CMK (cell line): Measurements from ENCODE around the gene HIPK4.

ENCODE experiments used
- DNase-seq: peaks from one replicate; pipeline ENCODE4 v3.0.0-alpha.2; 2010; ENCODE audit warnings: low read depth

Gene HIPK4

GRCh38 chr19:40365613-40366401 lies 24.2 kb downstream of the HIPK4 start:
- peak; percentile 80 for DNase-seq

DNA sequence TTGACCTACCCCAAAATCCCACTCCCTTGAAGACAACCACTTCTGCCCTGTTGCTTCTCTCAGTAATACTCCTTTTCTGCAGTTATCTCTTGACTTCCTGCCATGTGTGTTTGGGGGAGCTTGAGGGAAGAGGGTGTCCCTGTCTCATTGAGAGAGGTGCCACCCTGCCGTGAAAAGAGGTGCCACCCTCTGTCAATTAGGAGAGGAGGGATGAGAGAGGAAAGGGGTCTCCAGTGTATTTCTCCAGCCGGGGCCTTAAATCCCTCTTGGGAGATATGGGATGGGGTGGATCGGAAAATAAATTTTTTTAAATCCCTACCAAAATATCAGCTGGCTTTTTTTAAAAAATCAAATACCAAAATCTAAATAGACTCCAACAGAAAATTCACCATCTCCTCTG lies 25.0 kb downstream of the HIPK4 start:
- no peak for DNase-seq

GRCh38 chr19:40363069-40363468 lies 26.9 kb downstream of the HIPK4 start:
- peak; percentile 46 for DNase-seq

- DNase-seq: no peak
Measured at GRCh38 chr19:40362160-40362559, 27.8 kb downstream of the HIPK4 start.

- DNase-seq: no peak
Measured at GRCh38 chr19:40360708-40361241, 29.2 kb downstream of the HIPK4 start.

GRCh38 chr19:40360020-40360707 lies 29.8 kb downstream of the HIPK4 start:
- DNase-seq: no peak

DNA sequence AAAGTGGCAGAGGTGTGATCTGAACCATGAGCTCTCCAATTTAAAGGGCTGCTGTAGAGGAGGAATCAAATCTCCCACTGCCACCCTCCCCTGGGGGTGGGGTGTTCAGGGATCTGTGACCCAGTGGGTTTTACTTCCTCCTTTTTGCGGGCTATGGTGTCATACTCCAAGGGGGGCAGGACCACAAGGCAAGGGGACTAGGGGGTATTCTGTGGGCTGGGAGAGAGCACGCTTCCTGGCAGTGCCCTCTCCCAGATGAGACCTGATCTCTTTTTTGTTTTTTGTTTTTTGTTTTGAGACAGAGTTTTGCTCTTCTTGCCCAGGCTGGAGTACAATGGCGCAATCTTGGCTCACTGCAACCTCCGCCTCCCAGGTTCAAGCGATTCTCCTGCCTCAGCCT lies 31.2 kb downstream of the HIPK4 start:
- no peak for DNase-seq

GRCh38 chr19:40357640-40358039 lies 32.3 kb downstream of the HIPK4 start:
- no peak for DNase-seq

GRCh38 chr19:40356681-40357595 lies 33.0 kb downstream of the HIPK4 start:
- no peak for DNase-seq

GRCh38 chr19:40355975-40356680 lies 33.9 kb downstream of the HIPK4 start:
- no peak for DNase-seq

DNA sequence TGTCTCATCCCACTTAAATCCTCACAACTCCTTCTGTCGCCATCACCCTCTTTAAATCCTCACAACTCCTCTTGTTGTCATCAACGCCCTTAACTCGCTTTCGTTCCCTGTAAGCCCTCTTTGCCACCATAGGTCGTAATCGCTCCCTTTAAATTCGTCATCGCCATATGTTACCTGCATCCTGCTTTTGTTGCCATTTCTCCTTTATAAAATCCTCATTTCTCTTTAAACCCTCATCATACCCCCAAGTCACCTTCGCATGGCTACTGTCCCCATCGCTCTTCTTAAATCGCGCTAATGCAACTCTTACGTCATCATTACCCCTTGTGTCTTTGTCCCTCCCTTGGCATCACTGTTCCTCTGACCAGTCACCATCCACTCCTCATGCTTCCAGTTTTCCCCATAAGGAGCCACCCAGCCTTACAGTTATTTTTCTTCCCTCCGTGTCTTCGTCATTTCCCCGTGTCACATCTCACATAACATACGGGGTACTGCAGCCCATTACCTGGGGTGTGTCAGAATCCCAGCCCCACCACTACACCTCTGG lies 40.9 kb downstream of the HIPK4 start:
- DNase-seq: peak; percentile 41

DNA sequence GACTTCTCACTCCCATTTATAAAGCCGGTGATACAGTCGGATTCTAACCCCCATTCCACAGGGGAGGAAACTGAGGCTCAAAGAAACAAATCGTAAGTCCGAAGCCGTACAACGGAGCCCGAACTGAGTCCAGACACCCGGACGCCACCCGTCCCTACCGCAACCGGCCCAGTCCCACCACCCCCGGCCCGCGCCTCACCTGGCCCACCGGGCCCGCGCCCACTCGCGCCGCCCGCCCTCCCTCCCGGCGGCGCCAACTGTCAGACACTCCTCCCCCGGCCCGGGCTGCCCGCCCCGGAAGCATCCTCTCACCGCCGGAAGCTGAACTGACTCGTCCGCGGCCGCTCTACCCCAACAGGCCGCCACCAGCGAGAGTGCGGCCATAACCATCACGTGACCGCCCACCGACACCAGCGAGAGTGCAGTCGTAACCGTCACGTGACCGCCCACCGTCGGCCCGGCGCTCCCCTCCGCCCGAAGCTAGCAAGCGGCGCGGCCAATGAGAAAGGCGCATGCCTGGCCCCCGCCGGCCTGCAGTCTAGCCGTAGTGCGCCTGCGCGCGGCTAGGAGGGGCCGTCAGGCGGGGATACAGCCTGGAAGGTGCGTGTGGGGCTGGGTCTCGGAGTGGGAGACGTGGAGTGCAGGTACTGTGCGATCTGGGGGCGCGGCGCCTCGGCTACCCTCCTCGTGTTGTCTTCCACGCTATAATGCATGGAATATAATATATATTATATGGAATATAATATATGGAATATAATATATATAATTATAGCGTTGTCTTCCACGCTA lies 41.7 kb downstream of the HIPK4 start, which contains the start of the genes C19orf47 and PLD3:
C19orf47 (minus strand) TSS at position 273 of the 789 bp plus-strand sequence. CDS start 6,540 bp downstream, outside the sequence.
PLD3 (plus strand) TSS at position 571 of the 789 bp plus-strand sequence. CDS start 17,789 bp downstream, outside the sequence.
- peak; percentile 98 for DNase-seq

DNA sequence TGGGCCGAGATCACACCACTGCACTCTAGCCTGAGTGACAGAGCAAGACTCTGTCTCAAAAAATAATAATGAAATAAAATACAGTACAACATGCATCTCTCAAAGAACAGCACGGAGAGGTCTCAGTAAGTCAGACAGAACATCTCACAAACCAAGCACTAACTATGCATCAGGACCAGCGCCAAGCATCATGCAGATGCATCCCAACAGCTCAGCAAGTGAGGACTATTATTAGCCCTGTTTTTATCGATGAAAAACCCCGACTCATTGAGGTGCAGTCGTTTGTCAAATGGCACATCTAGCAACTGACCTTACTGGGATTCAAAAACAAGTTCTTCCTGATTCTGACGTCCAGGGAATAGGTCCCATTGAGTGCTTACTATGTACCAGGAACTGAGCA lies 45.6 kb downstream of the HIPK4 start:
- DNase-seq: no peak

GRCh38 chr19:40342644-40343311 lies 47.2 kb downstream of the HIPK4 start:
- no peak for DNase-seq

DNA sequence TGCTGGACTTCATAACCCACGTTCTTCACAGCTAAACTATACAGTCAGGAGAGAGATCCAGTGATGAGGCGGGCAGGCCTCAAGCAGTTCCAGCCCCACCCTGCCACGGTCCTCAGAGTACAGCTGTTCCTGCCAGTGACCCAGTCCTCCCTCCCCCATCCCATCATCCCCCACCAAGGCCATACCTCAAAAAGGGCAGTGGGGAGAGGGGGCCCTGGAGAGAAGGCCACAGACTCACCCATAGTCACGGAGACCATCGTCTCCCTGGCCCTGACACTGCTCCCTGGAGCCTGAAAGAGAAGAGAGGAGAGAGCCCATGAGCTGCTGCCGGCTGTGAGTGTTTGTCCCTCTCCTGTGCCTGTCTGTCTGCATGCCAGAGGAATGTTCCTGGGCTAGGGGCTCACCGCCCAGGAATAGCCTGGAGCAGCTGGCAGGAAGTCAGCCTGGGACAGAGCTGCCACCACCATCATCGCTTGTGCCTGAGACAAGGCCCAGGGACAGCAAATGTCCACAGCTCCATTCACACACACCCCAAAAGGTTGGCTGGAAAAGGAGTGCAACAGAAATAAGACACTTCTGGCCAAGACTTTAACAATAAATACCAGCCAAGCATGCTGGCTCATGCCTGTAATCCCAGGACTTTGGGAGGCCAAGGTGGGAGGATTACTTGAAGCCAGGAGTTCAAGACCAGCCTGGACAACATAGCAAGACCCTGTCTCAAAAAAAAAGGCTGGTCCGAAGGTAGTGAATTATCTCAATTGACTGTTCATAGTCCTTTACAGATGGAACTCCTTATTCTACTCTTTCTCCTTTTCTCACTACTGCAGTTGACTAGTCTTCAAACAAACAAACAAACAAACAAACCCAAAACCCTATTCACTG lies 48.1 kb downstream of the HIPK4 start:
- no peak for DNase-seq

DNA sequence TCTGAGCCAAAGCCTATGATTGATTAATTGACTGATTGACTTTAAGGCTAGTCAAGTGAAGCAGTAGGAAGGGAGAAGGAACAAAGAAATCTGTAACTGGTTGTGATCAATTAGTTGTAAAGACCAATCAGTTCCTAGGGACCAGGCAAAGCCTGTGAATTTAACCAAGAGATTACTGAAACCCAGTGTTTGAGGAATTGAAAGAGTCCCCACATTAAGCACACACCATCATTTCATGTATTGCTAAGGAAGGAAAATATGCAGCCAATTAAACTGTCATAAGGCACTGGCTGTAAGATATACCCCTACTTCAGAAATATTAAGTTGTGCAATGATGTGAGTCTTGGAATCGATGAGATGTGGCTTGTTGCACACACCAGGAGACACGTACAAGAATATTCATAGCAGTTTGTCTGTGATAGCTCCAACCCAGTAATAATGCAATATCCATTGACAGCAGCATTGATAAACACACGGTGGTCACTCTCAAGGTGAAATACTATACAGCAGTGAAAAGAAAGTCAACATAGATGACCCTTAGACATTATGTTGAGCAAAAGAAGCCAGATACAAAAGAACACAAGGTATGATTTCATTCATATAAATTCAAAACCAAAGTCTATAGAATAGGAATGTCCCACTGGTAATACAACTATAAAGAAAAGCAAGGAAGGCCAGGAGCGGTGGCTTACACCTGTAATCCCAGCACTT lies 50.8 kb downstream of the HIPK4 start:
- DNase-seq: no peak

GRCh38 chr19:40337594-40337993 lies 52.4 kb downstream of the HIPK4 start:
- DNase-seq: no peak

- no peak for DNase-seq
Measured at GRCh38 chr19:40337107-40337506, 52.9 kb downstream of the HIPK4 start.
